Mesenchymal stem cell (in vitro differentiated cells and primary cell): Measurements from ENCODE around the gene ARHGAP20.

Experiments used
- DNase-seq: peaks from one replicate; pipeline ENCODE4 v3.0.0-alpha.2; 2013
- H2AFZ ChIP-seq: one replicate; pipeline ENCODE4 v1.6.1; 2013; ENCODE audit warnings: low read depth, mild to moderate bottlenecking, control low read depth, inconsistent platforms, low read length, moderate library complexity
- H2AK5ac ChIP-seq: 2 replicates; pipeline ENCODE4 v1.6.1; 2013; ENCODE audit warnings: low read length, moderate library complexity, mild to moderate bottlenecking, inconsistent platforms; ENCODE audit not compliant: severe bottlenecking
- H2BK120ac ChIP-seq: one replicate; pipeline ENCODE4 v1.6.1; 2013; ENCODE audit warnings: low read depth, mild to moderate bottlenecking, inconsistent platforms, low read length, moderate library complexity
- H2BK12ac ChIP-seq, 2 experiments: one replicate each; pipeline ENCODE4 v1.6.1; 2013; ENCODE audit warnings: inconsistent platforms in 2 of 2, low read length in 2 of 2, mild to moderate bottlenecking in 2 of 2, moderate library complexity in 2 of 2, control low read depth in 1 of 2
- H2BK15ac ChIP-seq: one replicate; pipeline ENCODE4 v1.6.1; 2013; ENCODE audit warnings: mild to moderate bottlenecking, low read depth, inconsistent platforms; ENCODE audit not compliant: poor library complexity, severe bottlenecking
- H2BK5ac ChIP-seq: 2 replicates; pipeline ENCODE4 v1.6.1; 2013; ENCODE audit warnings: low read depth, mild to moderate bottlenecking, low read length, control low read depth, inconsistent platforms; ENCODE audit not compliant: poor library complexity, severe bottlenecking
- H3K14ac ChIP-seq, 2 experiments: one replicate each; pipeline ENCODE4 v1.6.1; 2013; ENCODE audit warnings: inconsistent platforms in 2 of 2, low read length in 2 of 2, control low read depth in 1 of 2, mild to moderate bottlenecking in 1 of 2, moderate library complexity in 1 of 2
- H3K18ac ChIP-seq, 2 experiments: one replicate each; pipeline ENCODE4 v1.6.1; 2013; ENCODE audit warnings: inconsistent platforms in 2 of 2, low read length in 2 of 2, control low read depth in 1 of 2, low read depth in 1 of 2, mild to moderate bottlenecking in 1 of 2
- H3K23ac ChIP-seq, 2 experiments: one replicate each; pipeline ENCODE4 v1.6.1; 2013; ENCODE audit warnings: inconsistent platforms in 2 of 2, low read length in 2 of 2, mild to moderate bottlenecking in 2 of 2, moderate library complexity in 2 of 2, control low read depth in 1 of 2
- H3K27ac ChIP-seq: 2 replicates; pipeline ENCODE4 v1.5.1; 2013; ENCODE audit warnings: mild to moderate bottlenecking, moderate library complexity, low read length, control low read depth, inconsistent platforms; ENCODE audit not compliant: poor library complexity, severe bottlenecking
- H3K27me3 ChIP-seq, 2 experiments: 2 replicates each; pipeline versions ENCODE4 v1.6.1 to v1.7.0; 2013; ENCODE audit warnings: low read length in 2 of 2, mild to moderate bottlenecking in 2 of 2, moderate library complexity in 2 of 2, control low read depth in 1 of 2, inconsistent platforms in 1 of 2; ENCODE audit not compliant: control insufficient read depth in 1 of 2, insufficient read depth in 1 of 2
- H3K36me3 ChIP-seq, 2 experiments: 2 replicates each; pipeline versions ENCODE4 v1.6.1 to v1.7.0; 2013; ENCODE audit warnings: low read length in 2 of 2, control low read depth in 1 of 2, inconsistent platforms in 1 of 2, low read depth in 1 of 2, mild to moderate bottlenecking in 1 of 2; ENCODE audit not compliant: insufficient read depth in 2 of 2, control insufficient read depth in 1 of 2
- H3K4ac ChIP-seq, 2 experiments: one replicate each; pipeline ENCODE4 v1.6.1; 2013; ENCODE audit warnings: inconsistent platforms in 2 of 2, low read length in 2 of 2, mild to moderate bottlenecking in 2 of 2, moderate library complexity in 2 of 2, control low read depth in 1 of 2, low read depth in 1 of 2
- H3K4me1 ChIP-seq: 2 replicates; pipeline ENCODE4 v1.6.1; 2013; ENCODE audit warnings: low read depth, low read length, control low read depth; ENCODE audit not compliant: control insufficient read depth, insufficient read depth
- H3K4me2 ChIP-seq: 2 replicates; pipeline ENCODE4 v1.6.1; 2013; ENCODE audit warnings: low read length, mild to moderate bottlenecking, inconsistent platforms; ENCODE audit not compliant: poor library complexity, severe bottlenecking
- H3K4me3 ChIP-seq, 2 experiments: 2 replicates each; pipeline versions ENCODE4 v1.5.1 to v1.7.0; 2013; ENCODE audit warnings: low read length in 2 of 2, mild to moderate bottlenecking in 2 of 2, control low read depth in 1 of 2, low read depth in 1 of 2; ENCODE audit not compliant: insufficient read depth in 1 of 2
- H3K79me1 ChIP-seq: replicated peaks from 2 replicates; pipeline ENCODE4 v1.6.1; 2013; ENCODE audit warnings: mild to moderate bottlenecking, control low read depth, low read length, inconsistent platforms; ENCODE audit not compliant: poor library complexity, severe bottlenecking
- H3K9ac ChIP-seq: 2 replicates; pipeline ENCODE4 v1.7.0; 2013; ENCODE audit warnings: mild to moderate bottlenecking, low read length, moderate library complexity
- H3K9me3 ChIP-seq: 2 replicates; pipeline ENCODE4 v1.7.0; 2013; ENCODE audit warnings: mild to moderate bottlenecking, low read length; ENCODE audit not compliant: control insufficient read depth
- H4K8ac ChIP-seq: one replicate; pipeline ENCODE4 v1.6.1; 2013; ENCODE audit warnings: inconsistent platforms, mild to moderate bottlenecking, low read length, moderate library complexity
- H4K91ac ChIP-seq: one replicate; pipeline ENCODE4 v1.6.1; 2013; ENCODE audit warnings: mild to moderate bottlenecking, low read length, inconsistent platforms
- WGBS: methylation state at CpG from one replicate; pipeline ENCODE4 v1.1.7; 2013; ENCODE audit warnings: mixed read lengths; 5-methylcytosine and 5-hydroxymethylcytosine counted together

The ARHGAP20 gene

GRCh38 chr11:110757962-110758755 lies 45.9 kb upstream of the ARHGAP20 start:
- Histone ChIP-seq H3K27ac (no peak overlapping the region), H2BK5ac (no peak overlapping the region), H3K27me3 (no peaks in the 10 kb centered on the region), H2BK12ac (no peak overlapping the region), H2BK15ac (no peak overlapping the region), H3K36me3 (no peaks in the 10 kb centered on the region), H2BK120ac (no peak overlapping the region), H3K9ac (no peak overlapping the region), H3K4me2 (no peak overlapping the region), H2AK5ac (no peak overlapping the region), H3K4me1 (no peaks in the 10 kb centered on the region), H3K23ac (no peak overlapping the region), H3K9me3 (peaks cover 12% of the 10 kb centered on the region), H3K4ac (no peak overlapping the region), H4K91ac (no peak overlapping the region), H2AFZ (no peak overlapping the region), H3K79me1 (no peaks in the 10 kb centered on the region), H3K4me3 (no peak overlapping the region), H3K14ac (no peak overlapping the region), H3K18ac (no peak overlapping the region), H4K8ac (no peak overlapping the region)
- no peak for DNase-seq
- WGBS = no CpG with 5 or more reads among the region's 2 CpGs

- DNase-seq = no peak
- no peak overlapping the region for H2BK12ac ChIP-seq
- H2BK5ac ChIP-seq = no peak overlapping the region
- H3K23ac ChIP-seq = no peak overlapping the region
- no peaks in the 10 kb centered on the region for H3K27me3 ChIP-seq
- no peak overlapping the region for H2BK120ac ChIP-seq
- H3K4me2 ChIP-seq = no peak overlapping the region
- H4K8ac ChIP-seq = no peak overlapping the region
- no peak overlapping the region for H3K14ac ChIP-seq
- H3K27ac ChIP-seq = no peak overlapping the region
- H2BK15ac ChIP-seq = no peak overlapping the region
- no peak overlapping the region for H3K9ac ChIP-seq
- H3K36me3 ChIP-seq = no peaks in the 10 kb centered on the region
- H3K79me1 ChIP-seq = no peaks in the 10 kb centered on the region
- 84% methylated on average over 2 of the region's 5 CpGs for WGBS
- no peak overlapping the region for H3K4me3 ChIP-seq
- H3K4me1 ChIP-seq = no peaks in the 10 kb centered on the region
- no peak overlapping the region for H2AFZ ChIP-seq
- no peak overlapping the region for H3K4ac ChIP-seq
- peaks cover 23% of the 10 kb centered on the region for H3K9me3 ChIP-seq
- H3K18ac ChIP-seq = no peak overlapping the region
- no peak overlapping the region for H2AK5ac ChIP-seq
- H4K91ac ChIP-seq = no peak overlapping the region
Observed at GRCh38 chr11:110757066-110757465, 44.8 kb upstream of the ARHGAP20 start.

- Histone ChIP-seq H2AK5ac (no peak overlapping the region), H3K27ac (no peak overlapping the region), H3K9ac (no peak overlapping the region), H2BK15ac (no peak overlapping the region), H2BK5ac (no peak overlapping the region), H3K4me3 (no peak overlapping the region), H4K8ac (no peak overlapping the region), H3K18ac (no peak overlapping the region), H3K79me1 (no peaks in the 10 kb centered on the region), H3K4me1 (no peaks in the 10 kb centered on the region), H3K23ac (no peak overlapping the region), H3K4ac (no peak overlapping the region), H3K27me3 (no peaks in the 10 kb centered on the region), H2AFZ (no peak overlapping the region), H3K36me3 (no peaks in the 10 kb centered on the region), H3K9me3 (peaks cover 24% of the 10 kb centered on the region), H2BK12ac (no peak overlapping the region), H2BK120ac (no peak overlapping the region), H3K14ac (no peak overlapping the region), H3K4me2 (no peak overlapping the region), H4K91ac (no peak overlapping the region)
- DNase-seq = no peak
- WGBS = 75% methylated on average over 1 of the region's 3 CpGs
Observed at GRCh38 chr11:110755941-110756340, 43.7 kb upstream of the ARHGAP20 start.

DNA sequence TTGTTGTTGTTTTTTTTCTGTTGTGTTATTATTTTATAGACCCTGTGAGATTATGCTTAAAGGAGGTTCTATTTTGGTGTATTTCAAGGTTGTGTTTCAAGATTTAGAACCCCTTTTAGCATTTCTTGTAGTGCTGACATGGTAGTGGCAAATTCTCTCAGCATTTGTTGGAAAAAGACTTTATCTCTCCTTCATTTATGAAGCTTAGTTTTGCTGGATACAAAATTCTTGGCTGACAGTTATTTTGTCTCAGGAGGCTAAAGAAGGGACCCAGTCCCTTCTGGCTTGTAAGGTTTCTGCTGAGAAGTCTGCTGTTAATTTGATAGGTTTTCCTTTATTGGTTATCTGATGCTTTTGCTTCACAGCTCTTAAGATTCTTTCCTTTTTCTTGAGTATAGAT lies 40.7 kb upstream of the ARHGAP20 start:
- no peak overlapping the region for H2AK5ac ChIP-seq
- no peak overlapping the region for H2AFZ ChIP-seq
- no peaks in the 10 kb centered on the region for H3K4me1 ChIP-seq
- H3K9me3 ChIP-seq = peaks cover 27% of the 10 kb centered on the region
- H3K4me3 ChIP-seq = peak overlapping the region in 1 of 2 experiments; percentile 10
- H3K9ac ChIP-seq = no peak overlapping the region
- no peak overlapping the region for H3K14ac ChIP-seq
- no peak overlapping the region for H3K4ac ChIP-seq
- no peak overlapping the region for H4K8ac ChIP-seq
- no peaks in the 10 kb centered on the region for H3K27me3 ChIP-seq
- no peak overlapping the region for H3K23ac ChIP-seq
- H4K91ac ChIP-seq = no peak overlapping the region
- H2BK15ac ChIP-seq = no peak overlapping the region
- DNase-seq = no peak
- no peak overlapping the region for H3K18ac ChIP-seq
- H2BK12ac ChIP-seq = no peak overlapping the region
- H2BK5ac ChIP-seq = no peak overlapping the region
- H3K4me2 ChIP-seq = no peak overlapping the region
- H3K27ac ChIP-seq = no peak overlapping the region
- no peak overlapping the region for H2BK120ac ChIP-seq
- H3K79me1 ChIP-seq = no peaks in the 10 kb centered on the region
- no peaks in the 10 kb centered on the region for H3K36me3 ChIP-seq
